ENCODE data around the gene CCL3. TPM values are rescaled to one million over a fixed set of nuclear protein-coding genes. Genes with fewer than 3 reads are reported as not detected.
A peak's percentile ranks its signal among the peaks of the same experiment; 100 is the strongest.

CCL3 gene
- total RNA-seq, 2 experiments from 2014 or later: 230 to 253 TPM

DNA sequence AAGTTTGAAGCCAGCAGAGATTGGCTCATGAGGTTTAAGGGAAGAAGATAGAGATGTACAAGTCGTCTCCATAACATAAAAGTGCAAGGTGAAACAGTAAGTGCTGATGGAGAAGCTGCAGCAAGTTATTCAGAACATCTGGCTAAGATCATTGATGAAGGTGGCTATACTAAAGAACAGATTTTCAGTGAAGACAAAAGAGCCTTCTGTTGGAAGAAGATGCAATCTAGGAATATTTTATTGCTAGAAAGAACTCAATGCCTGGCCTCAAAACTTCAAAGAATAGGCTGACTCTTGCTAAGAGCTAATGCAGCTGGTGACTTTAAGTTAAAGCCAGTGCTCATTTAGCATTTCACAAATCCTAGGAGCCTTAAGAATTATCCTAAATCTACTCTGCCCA, 39.7 kb upstream of the CCL3 start:
- peaks cover 4% of the 10 kb centered on the region for H3K27me3 Mint-ChIP-seq
- peaks cover 8% of the 10 kb centered on the region for H3K36me3 Mint-ChIP-seq (ENCODE audit: low read depth)
- no peak overlapping the region for H3K27ac Mint-ChIP-seq
- ChIA-PET CTCF (interaction anchor here (1.5 to 2.2 kb wide), 3 partner anchors 20 to 154 kb away, joined by 3 to 12 read pairs (median 7); no protein-coding TSS in a partner anchor), POLR2A (interaction anchor here (0.6 kb wide), 1 partner anchor 44 kb away, joined by 3 read pairs; no protein-coding TSS in a partner anchor)
- intact Hi-C loops (cut with micrococcal nuclease): no loop called here
- no peak overlapping the region for H3K4me3 Mint-ChIP-seq
- DNase-seq: no peak
- H3K9me3 Mint-ChIP-seq: peaks cover 10% of the 10 kb centered on the region
- ATAC-seq: no peak
- peaks cover 16% of the 10 kb centered on the region for H3K4me1 Mint-ChIP-seq (ENCODE audit: low read depth)
- TF ChIP-seq, protein P1, sequence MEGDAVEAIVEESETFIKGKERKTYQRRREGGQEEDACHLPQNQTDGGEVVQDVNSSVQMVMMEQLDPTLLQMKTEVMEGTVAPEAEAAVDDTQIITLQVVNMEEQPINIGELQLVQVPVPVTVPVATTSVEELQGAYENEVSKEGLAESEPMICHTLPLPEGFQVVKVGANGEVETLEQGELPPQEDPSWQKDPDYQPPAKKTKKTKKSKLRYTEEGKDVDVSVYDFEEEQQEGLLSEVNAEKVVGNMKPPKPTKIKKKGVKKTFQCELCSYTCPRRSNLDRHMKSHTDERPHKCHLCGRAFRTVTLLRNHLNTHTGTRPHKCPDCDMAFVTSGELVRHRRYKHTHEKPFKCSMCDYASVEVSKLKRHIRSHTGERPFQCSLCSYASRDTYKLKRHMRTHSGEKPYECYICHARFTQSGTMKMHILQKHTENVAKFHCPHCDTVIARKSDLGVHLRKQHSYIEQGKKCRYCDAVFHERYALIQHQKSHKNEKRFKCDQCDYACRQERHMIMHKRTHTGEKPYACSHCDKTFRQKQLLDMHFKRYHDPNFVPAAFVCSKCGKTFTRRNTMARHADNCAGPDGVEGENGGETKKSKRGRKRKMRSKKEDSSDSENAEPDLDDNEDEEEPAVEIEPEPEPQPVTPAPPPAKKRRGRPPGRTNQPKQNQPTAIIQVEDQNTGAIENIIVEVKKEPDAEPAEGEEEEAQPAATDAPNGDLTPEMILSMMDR (IDR thresholded peaks at IDR 0.05): no peak

DNA sequence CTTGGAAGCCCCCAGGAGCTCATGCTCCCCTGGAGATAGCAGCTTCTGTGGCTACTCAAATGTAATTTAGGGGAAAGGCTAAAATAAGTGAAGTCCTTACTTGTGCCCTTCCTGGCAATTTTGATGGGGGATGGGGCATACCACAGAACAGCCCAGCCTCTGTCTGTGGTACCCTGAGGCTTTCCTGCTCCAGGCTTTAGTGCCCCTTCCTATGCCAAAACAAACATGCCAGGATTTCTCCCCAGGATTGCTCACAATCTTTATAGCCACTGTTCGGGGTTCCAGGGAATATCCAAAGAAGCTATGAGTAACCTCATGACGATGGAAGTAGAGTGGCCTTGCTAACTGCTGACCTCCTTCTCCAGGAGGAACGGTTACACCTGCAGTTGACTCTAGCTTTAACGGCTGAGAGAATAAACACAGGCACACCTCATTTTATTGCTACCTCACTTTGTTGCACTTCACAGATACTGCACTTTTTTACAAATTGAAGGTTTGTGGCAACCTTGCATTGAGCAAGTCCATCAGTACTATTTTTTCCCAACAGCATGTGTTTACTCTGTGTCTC, 38.6 kb upstream of the CCL3 start:
- intact Hi-C loops (cut with micrococcal nuclease): no loop called here
- H3K27me3 Mint-ChIP-seq: peaks cover 2% of the 10 kb centered on the region
- CTCF ChIA-PET: interaction anchor here (1.2 to 2.2 kb wide), 4 partner anchors 16 to 153 kb away, joined by 3 to 12 read pairs (median 6); no protein-coding TSS in a partner anchor
- POLR2A ChIA-PET: no interaction called here
- peaks cover 8% of the 10 kb centered on the region for H3K36me3 Mint-ChIP-seq (ENCODE audit: low read depth)
- TF ChIP-seq, protein P1 (IDR thresholded peaks at IDR 0.05): no peak
- H3K4me3 Mint-ChIP-seq: no peak overlapping the region
- H3K27ac Mint-ChIP-seq: no peak overlapping the region
- peaks cover 10% of the 10 kb centered on the region for H3K9me3 Mint-ChIP-seq
- no peak for ATAC-seq
- peaks cover 16% of the 10 kb centered on the region for H3K4me1 Mint-ChIP-seq (ENCODE audit: low read depth)
- no peak for DNase-seq

DNA sequence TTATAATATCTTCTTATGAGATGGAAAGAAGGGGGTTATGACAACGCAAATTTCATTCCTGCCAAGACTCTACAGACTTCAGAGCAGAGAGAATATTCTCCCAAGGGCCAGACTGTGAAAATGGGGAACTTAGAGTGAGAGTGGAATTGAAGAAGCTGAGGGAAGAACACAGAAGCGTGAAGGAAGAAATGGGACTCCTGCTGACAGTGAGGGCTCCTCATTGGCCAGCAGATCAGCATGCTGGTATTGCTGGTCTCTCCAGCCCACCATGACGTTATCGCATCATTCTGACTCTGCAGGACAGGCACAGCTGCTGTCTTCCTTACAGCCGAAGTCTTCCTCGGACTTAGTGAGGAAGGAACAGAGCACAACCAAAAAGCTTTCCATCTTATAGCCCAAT, 38.0 kb upstream of the CCL3 start:
- ATAC-seq (no peak), DNase-seq (no peak)
- Mint-ChIP-seq H3K27me3 (peaks cover 2% of the 10 kb centered on the region), H3K9me3 (peaks cover 10% of the 10 kb centered on the region), H3K4me3 (no peak overlapping the region), H3K27ac (no peak overlapping the region), H3K4me1 (ENCODE audit: low read depth) (peaks cover 16% of the 10 kb centered on the region), H3K36me3 (ENCODE audit: low read depth) (peaks cover 8% of the 10 kb centered on the region)
- CTCF ChIA-PET: interaction anchor here (1.2 to 2.2 kb wide), 4 partner anchors 16 to 152 kb away, joined by 3 to 12 read pairs (median 6); no protein-coding TSS in a partner anchor
- TF ChIP-seq, protein P1 (IDR thresholded peaks at IDR 0.05): no peak
- POLR2A ChIA-PET: interaction anchor here (0.5 kb wide), 1 partner anchor 10 kb away, joined by 3 read pairs; no protein-coding TSS in a partner anchor
- intact Hi-C loops (cut with micrococcal nuclease): no loop called here

DNA sequence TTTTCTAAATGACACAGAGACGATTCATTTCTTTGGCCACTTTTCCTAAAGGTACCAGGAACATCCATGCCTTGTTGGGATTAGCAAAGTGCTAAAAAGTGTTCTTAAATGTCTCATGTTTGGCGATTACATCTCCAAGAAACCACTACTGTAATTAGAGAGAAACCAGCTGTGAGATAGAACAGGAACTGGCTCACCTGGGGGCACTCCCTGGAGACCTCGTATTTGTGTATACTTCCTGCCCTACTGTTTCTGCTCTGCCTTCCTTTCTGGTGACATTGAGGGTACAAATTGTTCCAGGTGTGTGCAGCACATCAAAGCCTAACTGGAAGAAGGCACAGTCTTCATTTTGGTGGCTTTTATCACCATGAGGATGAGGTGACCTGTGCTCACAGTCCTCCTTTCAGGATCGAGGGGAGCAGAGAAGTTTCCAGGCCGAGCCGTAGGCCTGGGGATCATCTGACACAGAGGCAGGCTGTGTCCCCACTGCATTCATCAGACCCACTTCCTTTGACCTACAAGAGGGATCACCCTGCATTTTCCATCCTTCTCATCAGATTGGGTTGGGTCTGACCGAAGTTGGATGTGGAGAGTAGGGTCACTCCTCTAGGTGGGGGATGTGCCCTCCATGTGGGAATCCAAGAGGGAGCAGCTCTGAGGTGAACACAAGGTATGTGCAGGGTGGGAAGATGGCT, 37.4 kb upstream of the CCL3 start:
- intact Hi-C loops (cut with micrococcal nuclease): no loop called here
- peak; percentile 56 for ATAC-seq
- ChIA-PET POLR2A (interaction anchor here (0.5 kb wide), 1 partner anchor 9 kb away, joined by 3 read pairs; no protein-coding TSS in a partner anchor), CTCF (interaction anchor here (0.7 to 3.8 kb wide), 7 partner anchors 15 to 158 kb away, joined by 3 to 19 read pairs (median 3); no protein-coding TSS in a partner anchor)
- H3K4me1 Mint-ChIP-seq (ENCODE audit: low read depth): peaks cover 16% of the 10 kb centered on the region
- TF ChIP-seq, protein P1 (IDR thresholded peaks at IDR 0.05): no peak
- H3K4me3 Mint-ChIP-seq: no peak overlapping the region
- peaks cover 10% of the 10 kb centered on the region for H3K9me3 Mint-ChIP-seq
- H3K27ac Mint-ChIP-seq: no peak overlapping the region
- peak; percentile 18 for DNase-seq
- peaks cover 2% of the 10 kb centered on the region for H3K27me3 Mint-ChIP-seq
- H3K36me3 Mint-ChIP-seq (ENCODE audit: low read depth): peaks cover 8% of the 10 kb centered on the region
